NCI-H510A treated with DMSO at 0.1 percent for 48 hours (cell line): ENCODE results near the gene GLMN.
"Not testable (repeated sequence)": the region's sequence is repeated elsewhere in the genome, so short reads cannot be mapped to it uniquely, and the experiment has no call there.

Experiments used
- DNase-seq: peaks from one replicate; lab custom pipeline; 2025; lab: John Stamatoyannopoulos, UW

Gene GLMN

DNA sequence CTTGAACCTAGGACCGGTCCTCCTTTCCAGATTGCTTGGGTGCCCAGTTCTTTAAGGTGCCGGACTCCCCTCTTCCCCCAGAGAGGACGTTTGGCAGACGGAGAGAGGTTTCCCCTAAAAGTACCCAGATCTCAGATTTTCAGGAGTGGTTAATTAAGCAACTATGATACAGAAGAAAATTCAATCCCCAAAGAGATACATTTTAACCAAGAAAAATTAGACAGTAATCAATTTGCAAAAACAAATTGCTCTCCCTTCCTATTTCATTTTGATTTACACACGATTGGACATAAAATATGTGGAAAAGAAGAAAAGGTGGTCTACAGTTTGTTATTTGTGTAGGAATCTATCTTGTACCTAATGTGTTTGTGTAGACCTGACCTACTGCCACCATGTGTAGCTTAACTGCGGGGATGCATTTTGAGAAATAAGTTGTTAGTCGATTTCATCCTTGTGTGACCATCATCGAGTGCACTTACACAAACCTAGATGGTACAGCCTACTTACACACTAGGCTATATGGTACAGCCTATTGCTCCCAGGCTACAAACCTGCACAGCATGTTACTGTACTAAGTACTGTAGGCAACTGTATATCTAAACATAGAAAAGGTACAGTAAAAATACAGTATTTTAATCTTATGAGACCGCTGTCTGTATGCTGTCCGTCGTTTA lies 827 bp upstream of the GLMN start:
- DNase-seq, result peak; percentile 52

DNA sequence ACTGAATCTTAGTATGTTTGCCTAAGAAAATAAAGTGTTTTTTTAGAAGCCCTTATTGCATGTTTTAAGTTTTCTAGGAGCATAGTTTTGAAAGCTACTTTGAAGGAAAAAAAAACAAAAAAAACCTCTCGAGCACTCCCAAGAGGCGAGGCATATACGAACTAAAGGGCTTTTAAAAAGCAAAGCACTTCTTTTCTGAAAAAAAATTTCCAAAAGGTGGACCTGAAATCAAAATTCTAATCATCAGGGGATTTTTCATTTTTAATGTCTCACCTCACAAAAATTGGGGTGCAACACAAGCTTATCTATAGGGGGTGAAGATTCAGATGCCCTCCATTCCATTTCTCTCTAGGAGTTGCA lies 594 bp downstream of the GLMN start:
- no peak for DNase-seq

DNA sequence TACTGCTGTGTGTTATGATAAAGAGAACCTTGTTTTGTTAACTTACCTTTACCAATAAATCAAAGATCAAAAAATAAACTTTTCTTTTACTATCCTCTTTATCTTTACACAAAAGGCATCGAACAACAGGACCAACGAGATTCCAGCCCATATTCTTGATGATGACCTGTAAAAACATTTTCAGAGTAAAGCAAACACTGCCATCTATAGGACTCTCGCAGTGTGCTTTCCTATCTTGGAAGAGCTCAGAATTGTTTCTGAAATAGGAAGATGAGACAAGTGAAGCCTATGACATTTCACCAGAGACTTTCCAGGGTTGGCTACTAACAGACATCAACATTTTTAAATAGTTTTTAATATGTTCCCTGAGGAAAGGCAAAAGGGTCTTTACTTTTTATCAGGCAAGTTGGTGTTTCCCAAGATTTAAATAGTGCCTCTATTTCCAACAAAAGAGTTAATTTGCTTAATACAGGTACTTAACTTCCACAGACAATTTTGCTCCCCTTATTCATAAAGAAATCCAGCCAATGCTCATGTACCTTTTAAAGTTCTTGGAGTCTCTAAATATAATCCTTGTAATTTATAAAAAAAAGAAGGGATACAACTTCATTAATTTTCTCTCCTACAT lies 7.3 kb downstream of the GLMN start:
- peak; percentile 79 for DNase-seq

DNA sequence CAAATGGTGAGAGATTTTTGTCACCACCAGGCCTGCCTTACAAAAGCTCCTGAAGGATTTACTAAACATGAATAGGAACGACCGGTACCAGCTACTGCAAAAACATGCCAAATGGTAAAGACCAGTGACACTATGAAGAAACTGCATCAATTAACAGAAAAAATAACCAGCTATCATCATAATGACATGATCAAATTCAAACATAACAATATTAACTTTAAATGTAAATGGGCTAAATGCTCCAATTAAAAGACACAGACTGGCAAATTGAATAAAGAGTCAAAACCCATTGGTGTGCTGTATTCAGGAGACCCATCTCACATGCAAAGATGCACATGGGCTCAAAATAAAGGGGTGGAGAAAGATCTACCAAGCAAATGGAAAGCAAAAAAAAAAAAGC lies 17.4 kb downstream of the GLMN start:
- not testable (repeated sequence) for DNase-seq

DNA sequence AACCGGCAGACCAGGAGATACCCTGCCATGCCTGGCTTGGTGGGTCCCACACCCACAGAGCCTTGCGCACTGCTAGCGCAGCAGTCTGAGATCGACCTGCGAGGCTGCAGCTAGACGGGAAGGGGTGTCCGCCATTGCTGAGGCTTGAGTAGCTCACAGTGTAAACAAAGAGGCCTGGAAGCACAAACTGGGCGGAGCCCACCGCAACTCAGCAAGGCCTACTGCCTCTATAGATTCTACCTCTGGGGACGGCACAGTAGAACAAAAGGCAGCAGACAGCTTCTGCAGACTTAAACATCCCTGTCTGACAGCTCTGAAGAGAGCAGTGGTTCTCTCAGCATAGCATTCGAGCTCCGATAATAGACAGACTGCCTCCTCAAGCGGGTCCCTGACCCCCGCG lies 19.0 kb downstream of the GLMN start:
- DNase-seq, result not testable (repeated sequence)

DNA sequence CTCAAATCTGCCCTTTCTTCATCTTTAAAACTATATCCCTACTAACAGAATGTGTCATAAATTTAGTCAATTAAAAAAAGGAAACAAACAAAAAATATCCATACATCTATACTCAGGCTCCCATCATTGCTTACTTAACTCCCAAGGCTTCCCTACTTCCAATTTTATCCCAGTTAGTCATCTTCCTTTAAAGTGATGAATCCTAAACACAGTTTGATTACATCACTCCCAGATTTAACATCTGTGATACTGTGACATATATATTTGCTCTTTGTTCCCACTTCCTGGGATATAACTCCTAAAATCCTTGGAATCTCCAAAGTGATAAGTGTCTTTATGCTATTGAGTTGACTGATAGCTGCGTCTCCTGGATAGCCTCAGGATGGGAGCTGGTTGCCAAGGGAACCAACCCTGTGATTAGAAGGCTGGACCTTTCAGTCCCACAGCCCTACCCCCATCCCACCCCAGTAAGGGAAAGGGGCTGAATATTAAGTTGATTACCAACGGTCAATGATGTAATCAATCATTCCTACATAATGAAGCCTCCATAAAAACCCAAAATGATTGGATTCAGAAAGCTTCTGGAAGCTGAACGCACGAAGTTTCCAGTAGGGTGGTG lies 21.6 kb downstream of the GLMN start:
- DNase-seq, result no peak

DNA sequence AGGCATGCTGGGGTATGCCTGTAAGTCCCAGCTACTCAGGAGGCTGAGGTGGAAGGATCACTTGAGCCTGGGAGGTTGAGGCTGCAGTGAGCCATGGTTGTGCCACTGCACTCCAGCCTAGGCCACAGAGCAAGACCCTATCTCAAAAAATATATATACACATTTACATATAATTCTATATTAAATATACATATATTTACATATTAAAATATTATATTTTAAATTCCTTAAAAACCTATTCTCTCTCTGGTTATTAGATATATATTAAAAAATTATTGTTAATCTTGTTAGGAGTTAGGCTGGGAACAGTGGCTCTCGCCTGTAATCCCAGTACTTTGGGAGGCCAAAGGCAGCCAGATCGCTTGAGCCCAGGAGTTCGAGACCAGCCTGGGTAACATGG lies 22.7 kb downstream of the GLMN start:
- DNase-seq, result no peak

DNA sequence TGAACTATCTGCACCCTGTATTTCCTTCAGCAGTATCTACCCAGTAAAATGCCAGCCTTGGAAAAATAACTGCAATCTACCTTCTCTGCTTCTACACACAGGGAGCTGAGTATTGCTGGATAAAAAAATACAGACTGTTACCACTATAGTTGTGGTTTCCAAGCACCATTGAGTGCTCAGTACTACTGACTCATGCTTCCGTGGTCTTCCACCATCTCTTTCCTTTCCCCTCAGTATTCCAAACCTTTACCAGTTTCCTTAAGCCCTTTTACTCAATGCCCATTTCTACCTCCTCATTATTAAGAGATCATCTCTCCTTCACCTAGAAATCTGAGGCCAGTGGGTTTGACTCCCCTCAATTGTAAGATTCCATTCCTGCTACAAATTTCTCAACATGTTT lies 23.8 kb downstream of the GLMN start:
- no peak for DNase-seq

DNA sequence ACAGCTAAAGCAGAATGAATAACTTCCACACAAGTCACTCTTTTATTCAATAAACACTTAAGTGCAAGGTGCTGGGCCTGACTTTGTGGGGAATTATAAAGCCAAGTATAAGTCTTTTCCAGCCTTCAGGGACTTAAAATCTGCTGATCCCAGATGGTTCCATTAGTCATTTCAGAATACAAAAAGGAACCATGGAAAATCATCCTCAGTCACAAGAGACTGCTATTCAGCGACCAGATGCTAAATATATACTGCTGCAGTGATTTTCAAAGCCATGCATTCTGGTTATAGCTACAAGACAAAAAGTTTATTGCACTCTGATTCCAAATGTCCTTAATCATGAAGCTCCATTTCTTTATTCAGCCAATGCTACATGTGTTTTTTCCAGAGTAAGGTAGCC lies 25.7 kb downstream of the GLMN start:
- DNase-seq, result no peak

DNA sequence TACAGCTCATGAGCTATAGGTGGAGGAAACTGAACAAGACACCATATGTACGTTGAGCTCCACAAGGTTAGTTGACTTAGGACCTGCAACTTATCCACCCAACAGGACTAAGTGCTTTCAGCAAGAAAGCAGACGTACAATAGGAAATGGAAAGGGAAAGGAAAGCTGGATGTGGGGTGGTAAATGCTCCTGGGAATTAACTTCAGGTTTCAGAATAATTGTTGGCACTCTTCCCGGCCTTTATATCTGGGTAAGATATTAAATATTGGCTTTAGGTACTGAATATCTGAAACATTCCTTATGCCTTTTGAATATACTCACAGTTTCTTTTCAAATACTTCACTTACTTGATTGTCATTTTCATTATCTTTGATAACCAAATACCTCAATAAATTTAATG lies 36.3 kb downstream of the GLMN start:
- DNase-seq, result no peak

DNA sequence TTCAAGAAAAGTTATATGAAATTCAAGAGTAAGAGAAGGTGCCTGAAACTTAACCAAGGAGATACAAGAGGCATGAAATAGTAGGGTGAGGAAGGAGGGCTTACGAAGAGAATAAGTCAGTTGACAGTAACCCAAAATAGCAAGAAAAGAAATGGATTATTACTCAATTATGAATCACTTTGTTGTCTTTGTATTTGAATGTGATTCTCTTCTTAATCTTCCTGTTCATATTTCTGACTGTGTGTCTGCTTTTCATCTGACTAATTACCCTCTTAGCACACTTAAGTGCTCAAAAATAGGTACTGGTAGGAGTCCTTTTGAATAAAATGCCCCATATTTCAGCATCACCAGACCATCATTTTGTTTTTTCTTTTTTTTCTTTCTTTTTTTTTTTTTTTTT lies 39.4 kb downstream of the GLMN start:
- DNase-seq, result no peak

DNA sequence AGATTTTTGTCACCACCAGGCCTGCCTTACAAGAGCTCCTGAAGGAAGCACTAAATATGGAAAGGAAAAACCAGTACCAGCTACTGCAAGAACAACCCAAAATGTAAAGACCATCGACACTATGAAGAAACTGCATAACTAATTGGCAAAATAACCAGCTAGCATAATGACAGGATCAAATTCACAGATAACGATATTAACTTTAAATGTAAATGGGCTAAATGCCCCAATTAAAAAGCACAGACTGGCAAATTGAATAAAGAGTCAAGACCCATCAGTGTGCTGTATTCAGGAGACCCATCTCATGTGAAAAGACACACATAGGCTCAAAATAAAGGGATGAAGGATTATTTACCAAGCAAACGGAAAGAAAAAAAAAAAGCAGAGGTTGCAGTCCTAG lies 44.1 kb downstream of the GLMN start:
- DNase-seq, result not testable (repeated sequence)

DNA sequence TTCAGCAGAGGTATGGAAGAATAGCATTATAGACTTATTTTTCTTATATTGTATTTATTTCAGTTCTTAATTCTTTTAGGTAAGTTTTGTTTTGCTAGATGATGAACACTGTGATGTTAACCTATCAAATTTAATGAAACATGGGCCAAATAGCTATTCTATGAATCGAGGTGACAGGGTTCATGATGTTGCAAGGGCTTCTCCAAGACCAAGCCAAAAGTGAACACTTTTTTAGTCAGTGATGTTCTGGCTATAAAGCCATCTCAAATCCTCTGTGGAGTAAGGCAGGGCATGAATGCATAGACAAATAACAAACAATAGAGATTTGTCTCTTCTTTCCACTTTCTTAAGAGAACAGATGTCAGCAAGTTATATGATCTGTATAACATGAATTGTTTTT lies 54.4 kb downstream of the GLMN start:
- DNase-seq, result no peak

DNA sequence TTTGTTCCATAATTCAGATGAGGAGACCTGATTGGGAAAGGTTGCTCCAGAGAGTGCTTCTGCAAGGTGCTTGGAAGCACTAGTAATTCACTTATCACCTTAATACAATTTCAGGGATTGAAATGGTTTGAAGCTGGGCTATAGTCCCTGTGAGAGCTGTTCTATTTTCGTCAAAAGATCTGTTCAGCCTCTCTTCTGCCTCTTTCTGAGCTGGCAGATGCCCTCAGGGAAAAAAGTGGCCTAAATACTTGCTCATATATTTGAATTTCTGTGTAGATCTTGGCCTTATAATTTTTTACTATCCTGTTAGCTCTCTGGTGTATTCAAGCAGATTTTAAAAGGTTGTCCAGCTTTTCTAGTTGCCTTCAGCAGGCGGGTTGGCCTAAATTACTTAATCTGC lies 58.8 kb downstream of the GLMN start:
- DNase-seq, result no peak

DNA sequence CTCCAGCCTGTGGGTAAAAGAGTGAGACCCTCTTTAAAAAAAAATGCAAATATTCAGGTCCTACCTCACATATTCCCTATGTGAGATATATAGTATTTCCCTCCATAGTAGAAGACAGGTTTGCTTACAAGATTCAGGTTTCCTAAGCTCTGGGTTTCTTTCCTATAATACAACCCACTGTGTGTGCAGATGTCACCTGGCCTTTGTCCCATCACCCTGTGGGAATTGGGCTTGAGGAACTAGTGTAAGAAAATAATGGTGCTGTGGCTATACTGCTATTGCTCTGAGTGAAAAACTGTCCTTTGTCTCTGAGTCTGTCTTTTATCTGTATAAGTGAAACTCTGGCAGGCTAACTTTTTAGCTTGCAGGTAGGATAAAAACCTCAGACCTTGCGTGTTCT lies 68.1 kb downstream of the GLMN start:
- no peak for DNase-seq

DNA sequence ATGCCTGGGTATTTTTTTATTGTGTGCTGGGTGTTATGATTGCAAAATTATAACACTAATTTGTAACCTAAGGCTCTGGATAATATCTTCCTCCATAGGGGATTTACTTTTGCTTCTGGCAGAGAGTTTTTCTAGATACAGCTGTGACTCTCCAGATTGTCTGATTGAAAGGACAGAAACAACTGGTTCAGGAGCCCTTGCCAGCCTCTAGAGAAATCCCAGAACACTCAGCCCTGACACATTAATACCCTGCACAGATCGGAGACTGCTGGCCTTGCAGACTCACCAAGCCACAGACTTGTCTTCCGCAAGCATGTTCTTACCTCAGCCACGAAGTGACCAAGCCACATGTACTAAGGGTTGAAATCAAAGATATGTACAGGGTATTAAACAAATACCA lies 70.4 kb downstream of the GLMN start:
- DNase-seq, result no peak

DNA sequence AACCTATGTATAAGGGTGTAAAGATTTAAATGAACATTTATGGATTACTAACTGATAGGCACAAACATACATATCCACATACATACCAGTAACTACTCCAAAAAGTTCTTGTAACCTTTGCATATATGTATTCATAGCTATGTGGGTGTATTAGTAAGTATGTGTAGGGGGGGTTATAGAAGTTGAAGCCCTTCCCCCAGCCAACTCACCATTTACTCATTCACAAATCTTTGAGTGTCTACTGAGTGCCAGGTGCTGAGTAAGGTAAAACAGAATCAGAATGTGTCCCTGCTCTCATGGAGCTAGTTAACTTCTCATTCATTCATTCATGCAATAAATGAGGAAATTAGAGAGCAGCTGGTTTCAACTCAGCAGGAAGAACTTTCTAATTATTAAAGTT lies 79.8 kb downstream of the GLMN start:
- no peak for DNase-seq

DNA sequence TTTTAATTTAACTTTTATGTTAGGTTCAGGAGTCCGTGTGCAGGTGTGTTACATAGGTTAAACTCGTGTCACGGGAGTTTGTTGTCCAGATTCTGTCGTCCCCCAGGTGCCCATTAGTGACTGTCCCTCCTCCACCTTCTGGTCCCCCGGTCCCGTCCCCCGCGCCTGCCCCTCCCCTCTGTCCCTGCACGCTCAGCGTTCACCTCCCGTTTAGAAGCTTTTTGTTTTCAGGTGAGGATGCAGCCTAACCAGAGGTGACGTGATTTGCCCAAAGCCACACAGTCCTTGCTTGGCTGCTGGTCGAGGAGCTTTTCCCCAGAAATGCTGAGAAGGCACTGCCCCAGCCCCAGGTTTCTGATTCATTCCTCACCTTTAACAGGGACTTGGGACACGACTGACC lies 80.2 kb downstream of the GLMN start:
- DNase-seq, result no peak

DNA sequence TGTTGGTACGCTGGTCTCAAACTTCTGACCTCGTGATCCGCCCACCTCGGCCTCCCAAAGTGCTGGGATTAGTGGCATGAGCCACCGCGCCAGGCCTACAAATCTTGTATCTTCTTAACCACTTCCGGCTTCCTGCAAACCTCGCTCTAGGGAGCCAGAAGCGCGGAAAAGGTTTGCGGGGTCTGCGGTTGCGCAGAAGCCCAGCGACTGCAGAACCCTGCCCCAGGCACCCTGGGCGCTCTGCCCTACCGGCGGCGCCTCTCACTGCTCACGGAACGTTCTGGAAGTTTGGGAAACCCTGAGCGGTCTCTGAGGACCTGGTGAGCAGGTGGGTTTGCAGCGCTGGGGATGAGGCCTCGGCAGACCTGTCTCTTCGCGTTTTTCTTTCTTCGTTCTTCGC lies 81.1 kb downstream of the GLMN start, which contains the start of gene C1orf146:
Gene C1orf146 (plus strand): TSS at position 195 of the 400 bp plus-strand sequence. CDS start 13,506 bp downstream, outside the sequence.
- DNase-seq, result no peak

DNA sequence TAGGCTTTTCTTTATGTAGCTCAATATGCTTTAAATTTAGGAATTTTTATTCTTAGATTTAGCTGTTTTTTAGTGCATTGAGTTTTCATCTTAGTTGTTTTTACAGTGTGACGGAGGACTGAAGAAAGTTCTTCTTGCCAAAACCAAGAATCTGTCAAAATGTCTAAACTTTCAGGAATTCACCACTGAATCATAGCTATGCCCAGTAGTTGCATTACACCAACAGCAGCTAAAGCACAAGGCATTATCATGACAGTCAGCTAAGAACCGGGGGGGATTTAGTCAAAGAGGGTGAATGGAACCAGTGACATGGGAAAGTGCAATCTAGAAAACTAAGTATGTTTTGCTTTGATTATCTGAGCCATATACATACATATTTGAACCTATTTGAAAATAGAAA lies 87.6 kb downstream of the GLMN start:
- no peak for DNase-seq

DNA sequence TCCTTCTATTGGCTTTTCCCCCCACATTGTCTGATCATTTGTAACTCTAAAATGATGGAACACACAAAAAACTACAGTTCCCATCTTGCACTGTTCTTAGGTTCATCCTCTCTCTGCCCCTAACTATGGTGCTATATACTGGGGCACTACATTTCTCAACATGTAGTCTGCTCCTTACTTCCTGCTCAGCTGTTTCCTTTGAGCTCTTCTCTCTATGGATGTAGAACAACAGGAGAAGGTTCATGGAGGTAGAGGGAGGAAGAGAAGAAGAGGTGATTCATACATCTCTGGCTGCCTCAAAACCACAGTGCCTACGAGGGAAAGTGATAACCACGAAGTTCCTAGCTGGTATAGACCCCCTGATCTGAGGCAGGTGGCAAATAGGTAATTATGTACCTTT lies 88.1 kb downstream of the GLMN start:
- no peak for DNase-seq

DNA sequence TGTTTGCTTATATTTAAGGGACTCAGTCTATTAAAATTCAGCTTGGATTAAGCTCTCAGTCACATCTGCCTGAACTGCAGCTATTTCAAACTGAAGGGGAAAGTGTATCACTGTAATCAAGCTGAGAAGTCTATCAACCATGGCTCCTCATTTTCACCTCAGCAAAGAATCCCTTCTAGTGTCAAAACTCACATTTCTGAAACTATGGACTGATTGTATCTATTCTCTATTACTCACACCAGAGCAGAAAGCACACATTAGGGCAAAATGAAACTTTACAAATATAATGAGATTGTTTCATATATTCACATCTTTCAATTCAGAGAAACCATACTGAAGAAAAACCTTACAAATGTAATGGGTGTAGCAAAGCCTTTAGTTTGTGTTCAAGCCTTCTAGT lies 95.7 kb downstream of the GLMN start:
- no peak for DNase-seq

DNA sequence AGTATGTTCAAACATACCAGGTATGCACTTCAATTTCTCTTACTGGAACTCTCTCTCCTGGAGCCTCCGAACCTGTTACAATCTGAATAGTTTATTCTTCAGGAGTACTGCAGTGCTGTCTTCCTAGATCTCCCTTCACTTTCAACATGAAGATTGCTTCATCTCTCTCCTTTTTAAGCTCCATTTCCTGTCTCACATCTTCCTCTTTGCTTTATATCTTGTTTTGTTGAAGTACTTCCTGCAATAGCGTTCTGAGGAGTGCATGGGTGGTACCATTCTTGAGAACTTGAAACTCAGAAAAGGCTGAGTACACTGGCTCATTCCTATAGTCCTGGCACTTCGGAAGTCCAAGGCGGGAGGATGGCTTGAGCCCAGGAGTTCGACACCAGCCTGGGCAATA lies 96.8 kb downstream of the GLMN start:
- no peak for DNase-seq
